Measurements from ENCODE around the gene RGMA.

The RGMA gene, protein sequence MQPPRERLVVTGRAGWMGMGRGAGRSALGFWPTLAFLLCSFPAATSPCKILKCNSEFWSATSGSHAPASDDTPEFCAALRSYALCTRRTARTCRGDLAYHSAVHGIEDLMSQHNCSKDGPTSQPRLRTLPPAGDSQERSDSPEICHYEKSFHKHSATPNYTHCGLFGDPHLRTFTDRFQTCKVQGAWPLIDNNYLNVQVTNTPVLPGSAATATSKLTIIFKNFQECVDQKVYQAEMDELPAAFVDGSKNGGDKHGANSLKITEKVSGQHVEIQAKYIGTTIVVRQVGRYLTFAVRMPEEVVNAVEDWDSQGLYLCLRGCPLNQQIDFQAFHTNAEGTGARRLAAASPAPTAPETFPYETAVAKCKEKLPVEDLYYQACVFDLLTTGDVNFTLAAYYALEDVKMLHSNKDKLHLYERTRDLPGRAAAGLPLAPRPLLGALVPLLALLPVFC

DNA sequence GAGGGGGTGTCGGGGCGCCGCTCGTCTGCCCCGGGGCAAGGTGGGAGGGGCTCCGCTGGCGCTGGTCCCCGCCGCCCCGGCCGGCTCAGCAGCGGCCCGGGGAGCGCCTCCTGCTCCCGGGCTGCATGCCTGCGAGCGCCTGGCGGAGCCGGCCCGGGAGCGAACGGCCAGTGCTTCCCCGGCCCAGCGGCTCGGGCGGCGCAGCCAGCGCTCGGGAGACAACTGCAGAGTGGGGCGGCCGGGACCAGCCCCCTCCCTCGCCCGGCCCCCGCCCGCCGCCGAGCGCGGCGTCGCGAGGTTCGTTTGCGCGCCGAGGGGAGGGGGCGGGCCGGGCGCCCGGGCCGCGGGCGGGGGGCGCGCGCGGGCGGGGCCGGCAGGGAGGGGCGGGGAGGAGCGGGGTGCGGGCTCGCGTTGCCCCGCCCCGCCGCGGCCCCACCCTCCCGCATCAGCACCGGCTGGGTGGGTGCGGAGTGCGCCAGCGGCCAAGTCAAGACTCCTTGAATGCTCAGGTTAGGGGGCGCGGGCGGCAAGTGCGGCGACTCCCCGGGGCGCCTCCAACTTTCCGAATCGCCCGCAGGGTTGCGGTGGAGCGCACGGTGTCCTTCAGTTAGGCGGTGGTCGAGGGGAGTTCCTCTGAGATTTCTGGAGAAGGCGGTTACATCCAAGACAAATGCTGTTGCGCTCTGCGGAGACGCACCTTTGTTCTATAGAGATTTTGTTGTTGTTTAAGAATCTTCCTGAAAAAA is at the start of gene RGMA:
Gene RGMA (minus strand): TSS at position 231 of the 746 bp plus-strand sequence. CDS start 279 bp downstream, outside the sequence.
- in situ Hi-C loops (cut with HindIII; ENCODE audit: low sequenced_read_pairs) = no loop called here

DNA sequence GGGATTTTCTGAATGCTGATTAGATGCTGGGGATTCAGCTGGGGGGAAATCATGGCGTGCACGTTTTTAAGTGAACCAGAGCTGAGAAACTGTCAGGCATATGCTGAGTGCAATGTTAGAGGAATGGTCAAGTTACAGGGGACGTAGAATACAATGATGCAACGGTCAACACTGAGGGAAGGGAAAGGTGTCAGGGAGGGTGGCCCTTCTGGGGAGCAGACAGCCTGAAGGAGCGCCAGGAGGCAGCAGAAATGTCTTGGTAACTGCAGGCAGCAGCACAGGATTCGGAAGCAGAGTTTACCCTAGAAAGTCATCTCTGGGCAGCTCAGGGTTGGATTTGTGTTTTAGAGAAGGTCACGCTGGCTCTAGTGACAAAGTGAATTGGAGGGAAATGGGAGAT is 47.6 kb upstream of the RGMA start:
- in situ Hi-C loops (cut with HindIII; ENCODE audit: low sequenced_read_pairs) = no loop called here

DNA sequence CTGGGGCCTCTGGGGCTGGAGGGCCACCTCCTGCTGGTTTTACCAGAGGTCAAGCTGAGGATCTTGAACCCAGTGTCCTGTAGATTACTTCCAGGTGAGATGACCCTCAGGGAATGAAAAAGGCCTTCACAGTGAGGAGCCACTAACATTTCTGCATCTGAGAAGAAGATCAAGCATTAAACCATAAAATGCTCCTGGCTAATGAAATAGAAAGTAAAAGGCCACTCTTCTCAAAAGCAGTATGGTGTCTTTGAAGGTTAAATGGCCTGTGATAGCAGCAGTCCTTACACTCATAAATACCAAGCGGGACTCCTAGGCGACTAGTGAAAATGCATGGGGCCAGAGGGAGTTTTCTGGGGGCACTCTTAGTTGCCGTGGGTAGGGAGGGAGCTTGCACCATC is 47.0 kb upstream of the RGMA start:
- in situ Hi-C loops (cut with HindIII; ENCODE audit: low sequenced_read_pairs) = no loop called here

DNA sequence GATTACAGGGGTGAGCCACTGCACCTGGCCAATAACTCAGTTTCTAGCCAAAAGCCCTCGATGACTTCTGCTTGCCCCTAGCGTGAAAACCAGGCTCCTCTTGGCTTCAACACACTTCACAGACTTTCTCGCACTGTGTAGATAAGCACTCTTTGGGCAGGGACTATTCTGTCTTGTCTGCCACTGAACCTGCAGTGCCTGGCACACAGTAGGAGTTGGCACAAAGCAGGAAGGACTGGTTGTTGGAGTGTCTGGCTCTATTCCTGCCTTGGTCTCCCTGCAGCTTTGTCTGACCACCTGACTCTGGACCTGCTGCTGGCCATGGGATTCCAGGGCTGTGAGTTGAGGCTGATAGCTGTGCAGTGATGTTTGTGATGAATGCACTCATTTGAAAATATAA is 46.4 kb upstream of the RGMA start:
- in situ Hi-C loops (cut with HindIII; ENCODE audit: low sequenced_read_pairs) = no loop called here

DNA sequence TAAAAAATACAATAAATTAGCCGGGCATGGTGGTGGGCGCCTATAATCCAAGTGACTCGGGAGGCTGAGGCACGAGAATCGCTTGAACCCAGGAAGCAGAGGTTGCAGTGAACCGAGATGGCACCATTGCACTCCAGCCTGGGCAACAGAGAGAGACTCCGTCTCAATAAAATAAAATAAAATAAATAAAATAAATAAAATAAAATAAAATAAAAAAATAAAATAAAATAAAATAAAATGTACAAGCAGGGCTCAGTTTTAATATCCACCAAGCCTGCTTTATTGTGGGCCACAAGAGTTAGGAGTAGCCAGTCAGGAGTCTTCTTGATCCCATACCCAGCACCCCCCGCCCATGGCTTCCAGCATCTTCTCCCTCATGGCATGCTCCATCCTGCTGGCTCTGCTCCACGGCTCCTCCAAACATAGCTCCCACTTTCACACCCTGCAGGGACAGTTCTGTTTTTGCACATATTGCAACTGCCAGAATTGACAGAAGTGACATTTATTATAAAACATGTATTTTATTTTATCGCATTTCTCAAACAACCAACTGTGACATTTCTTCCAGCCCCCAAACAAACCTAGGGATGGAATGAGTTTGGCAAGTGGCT is 42.6 kb upstream of the RGMA start:
- in situ Hi-C loops (cut with HindIII; ENCODE audit: low sequenced_read_pairs) = no loop called here

DNA sequence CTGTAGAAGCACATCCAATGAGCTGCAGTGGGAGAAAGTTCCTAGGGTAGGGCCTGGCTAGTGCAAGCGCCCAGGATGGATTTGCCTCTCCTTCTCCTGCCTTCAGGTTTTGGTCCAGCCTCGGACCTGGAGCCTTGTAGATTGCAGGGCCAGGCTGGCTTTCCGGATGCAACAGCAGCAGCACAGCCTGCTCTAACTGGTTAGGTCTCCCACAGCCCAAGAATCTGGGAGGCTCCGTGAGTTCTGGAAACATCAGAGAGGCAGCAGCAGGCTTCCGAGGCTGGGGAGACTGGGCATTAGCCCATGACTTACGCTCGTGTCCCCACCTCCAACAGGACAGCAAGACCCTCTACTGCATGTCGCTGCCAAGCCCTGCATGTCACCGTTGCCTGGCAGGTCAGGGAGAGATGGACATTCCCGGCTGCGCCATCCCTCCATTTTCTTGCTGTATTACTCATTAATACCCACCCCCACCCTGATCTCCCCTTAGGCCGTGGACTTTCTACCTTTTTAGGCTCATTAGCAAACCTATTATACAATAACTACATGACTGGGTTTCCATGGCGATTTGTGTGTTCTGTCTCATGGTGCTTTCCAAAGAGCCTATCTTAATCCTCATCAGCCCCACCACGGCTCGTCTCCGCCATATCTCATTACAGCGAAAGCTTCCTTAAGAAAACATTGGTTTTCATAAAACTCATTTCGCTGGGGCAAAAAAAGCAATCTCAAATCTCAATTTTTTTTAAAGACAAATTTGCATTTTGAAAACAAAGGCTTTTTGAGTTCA is 40.9 kb upstream of the RGMA start:
- in situ Hi-C loops (cut with HindIII; ENCODE audit: low sequenced_read_pairs) = no loop called here

DNA sequence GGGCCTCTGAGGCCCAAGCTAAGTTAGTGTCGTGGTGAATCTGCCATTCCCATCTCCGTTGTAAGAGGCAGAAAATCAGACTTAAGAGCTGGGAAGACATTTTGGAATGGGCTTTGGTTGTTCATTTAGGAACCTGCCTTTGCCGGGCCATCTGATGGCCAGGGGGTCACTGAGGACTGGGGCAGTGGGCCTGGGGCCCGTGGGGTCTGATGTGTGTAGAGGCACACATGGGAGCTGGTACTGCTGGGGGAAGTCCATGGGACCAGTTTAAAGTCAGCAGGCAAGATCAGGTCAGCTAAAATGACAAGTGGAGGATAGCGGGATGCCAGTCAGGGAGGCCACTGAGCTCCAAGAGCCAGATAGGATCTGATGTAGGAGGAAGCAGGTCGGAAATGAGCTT is 38.3 kb upstream of the RGMA start:
- in situ Hi-C loops (cut with HindIII; ENCODE audit: low sequenced_read_pairs) = no loop called here

DNA sequence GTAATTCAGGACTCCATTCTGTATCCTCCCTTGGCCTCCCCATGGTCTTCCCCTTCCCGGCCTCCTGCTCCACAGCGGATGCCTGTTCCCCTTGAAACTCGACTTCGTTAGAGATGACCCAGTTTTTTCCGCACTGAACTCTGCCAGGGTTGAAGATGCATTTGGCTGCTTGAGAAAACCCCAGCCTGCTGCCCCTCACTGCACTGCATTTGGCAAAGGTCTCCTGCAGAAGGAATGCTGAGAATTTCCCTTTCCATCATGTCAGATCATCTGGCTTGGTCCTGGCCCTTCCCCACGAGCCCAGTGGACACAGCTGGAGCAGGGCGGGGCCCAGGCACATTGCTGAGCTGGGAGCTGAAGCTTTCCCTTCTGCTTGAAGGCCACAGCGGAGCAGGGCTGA is 37.6 kb upstream of the RGMA start:
- in situ Hi-C loops (cut with HindIII; ENCODE audit: low sequenced_read_pairs) = no loop called here

DNA sequence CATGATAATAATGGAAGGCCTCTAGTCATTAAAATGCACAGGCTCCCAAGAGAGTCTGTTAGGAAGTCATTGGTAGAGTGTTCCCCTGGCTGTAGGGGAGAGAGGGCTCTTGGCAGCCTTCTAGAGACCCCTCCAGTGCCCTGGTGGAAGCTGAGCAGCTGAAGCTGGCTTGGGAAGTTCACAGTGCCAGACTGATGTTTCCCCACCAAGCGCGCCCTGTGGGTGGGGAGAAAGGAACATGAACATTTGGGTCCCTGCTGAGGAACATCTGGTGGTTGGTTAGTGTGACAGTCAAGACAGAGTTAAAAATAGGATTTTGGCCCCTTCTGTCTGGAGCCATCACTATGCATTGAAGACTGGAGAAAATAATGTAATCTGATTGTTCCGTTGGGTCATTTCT is 37.1 kb upstream of the RGMA start:
- in situ Hi-C loops (cut with HindIII; ENCODE audit: low sequenced_read_pairs) = no loop called here

DNA sequence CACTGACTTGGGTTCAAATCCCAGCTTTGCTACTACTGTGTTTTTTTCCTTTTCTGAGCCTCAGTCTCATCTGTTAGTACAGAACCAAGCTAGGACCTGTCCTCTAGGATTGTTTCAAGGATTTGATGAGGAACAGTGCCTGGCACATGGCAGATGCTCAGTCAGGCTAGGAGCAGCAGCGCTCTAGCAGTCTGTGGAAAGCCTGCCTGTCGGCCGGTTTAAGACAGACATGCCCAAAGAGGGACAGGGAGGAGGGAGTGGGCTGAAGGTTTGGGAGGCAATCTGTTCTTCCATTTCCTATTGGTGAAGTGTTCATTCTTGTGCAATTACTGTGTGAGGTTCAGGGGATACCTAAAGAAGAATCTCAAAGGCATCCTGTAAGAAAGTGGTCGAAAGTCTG is 35.1 kb upstream of the RGMA start:
- in situ Hi-C loops (cut with HindIII; ENCODE audit: low sequenced_read_pairs) = no loop called here

DNA sequence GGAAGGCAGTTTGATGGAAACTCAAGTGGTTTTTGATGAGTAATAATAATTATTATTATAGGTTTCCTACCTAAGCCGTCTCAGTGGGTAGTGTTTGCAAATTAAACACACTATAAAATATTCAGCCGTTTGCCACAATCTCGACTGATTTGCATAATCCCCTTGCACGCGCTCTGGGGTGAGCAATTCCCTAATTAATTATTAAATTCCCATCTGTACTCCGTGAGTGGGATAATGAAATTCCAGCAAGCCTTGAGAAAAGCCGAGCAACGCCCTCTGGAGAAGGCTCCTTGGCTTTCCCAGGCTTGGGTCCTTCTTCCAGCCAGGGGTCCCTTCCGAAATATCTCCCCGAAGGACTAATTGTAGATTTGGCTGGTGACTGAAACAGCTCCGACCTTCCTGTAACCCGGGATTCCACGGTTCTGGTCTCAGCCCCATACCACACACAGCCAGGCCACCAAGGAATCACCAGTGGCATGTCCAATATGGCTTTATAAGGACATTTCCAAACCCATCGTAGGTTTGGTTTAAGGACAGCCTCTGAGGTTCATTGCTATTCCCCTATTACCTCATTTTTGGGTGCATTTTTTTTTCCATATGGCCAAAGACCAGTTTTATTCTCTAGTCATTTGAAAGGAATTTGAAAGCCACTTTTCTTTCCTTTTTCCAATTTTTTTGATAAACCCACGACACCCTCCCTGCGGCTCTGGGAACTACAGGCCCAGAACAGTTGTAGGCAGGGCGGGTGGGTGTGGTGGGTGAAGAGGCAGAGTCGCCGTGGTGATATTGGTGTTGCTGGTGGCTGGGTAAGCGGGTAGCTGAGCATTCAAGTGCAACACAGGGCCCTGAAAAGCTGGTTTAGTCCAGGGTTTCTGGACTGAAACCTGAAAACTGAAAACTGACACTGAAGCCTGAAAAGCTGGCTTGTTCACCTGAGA is 33.2 kb upstream of the RGMA start:
- in situ Hi-C loops (cut with HindIII; ENCODE audit: low sequenced_read_pairs) = no loop called here

DNA sequence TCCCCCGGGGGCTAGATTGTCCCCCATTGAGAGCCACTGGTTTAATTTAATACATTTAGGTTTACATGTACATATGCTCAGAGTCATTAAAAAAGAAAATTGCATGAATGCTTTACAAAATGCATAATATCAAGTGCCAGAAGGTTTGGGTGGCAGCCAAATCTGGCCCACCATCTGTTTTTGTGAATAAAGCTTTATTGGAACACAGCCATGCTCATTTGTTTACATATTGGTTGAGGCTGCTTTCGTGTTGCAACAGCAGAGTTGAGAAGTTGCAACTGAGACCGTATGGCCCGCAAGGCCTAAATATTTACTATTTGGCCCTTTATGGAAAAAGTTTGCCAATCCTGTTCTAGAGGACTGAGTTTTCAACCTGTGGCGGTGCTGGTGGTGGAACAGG is 32.1 kb upstream of the RGMA start:
- in situ Hi-C loops (cut with HindIII; ENCODE audit: low sequenced_read_pairs) = no loop called here

DNA sequence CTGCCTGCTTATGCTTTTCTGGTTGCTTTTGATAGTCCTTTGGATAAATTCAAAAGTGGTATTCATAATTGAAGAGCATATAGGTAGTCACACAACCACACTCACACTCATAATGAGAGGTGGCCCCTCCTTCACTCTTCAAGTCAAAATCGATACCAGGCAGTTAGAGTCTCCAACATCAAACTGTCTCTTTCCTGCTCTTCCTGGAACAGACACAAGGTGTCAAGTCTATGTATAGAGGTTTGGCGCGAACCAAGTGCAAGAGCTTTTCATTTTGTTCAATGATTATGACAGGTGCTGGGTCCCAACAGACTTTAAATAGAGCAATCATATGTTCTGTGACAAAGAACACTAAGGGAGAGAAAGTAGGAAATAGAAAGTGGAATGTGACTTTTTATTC is 29.9 kb upstream of the RGMA start:
- in situ Hi-C loops (cut with HindIII; ENCODE audit: low sequenced_read_pairs) = no loop called here

DNA sequence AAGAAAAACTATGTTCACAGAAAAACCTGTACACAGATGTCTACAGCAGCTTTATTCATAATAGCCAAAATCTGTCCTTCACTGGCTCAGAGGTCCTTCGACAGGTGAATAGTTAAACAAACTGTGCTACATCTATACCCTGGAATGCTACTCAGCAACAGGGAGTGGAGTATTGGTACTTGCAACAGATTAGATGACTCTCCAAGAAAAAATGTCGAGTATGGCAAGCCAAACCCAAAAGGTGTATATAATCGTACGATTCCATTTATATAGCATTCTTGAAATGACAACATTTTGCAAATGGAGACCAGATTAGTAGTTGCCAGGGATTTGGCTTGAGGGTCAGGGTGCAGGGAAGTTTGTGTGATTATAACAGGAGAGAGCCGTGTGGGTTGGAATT is 22.4 kb upstream of the RGMA start:
- in situ Hi-C loops (cut with HindIII; ENCODE audit: low sequenced_read_pairs) = no loop called here

DNA sequence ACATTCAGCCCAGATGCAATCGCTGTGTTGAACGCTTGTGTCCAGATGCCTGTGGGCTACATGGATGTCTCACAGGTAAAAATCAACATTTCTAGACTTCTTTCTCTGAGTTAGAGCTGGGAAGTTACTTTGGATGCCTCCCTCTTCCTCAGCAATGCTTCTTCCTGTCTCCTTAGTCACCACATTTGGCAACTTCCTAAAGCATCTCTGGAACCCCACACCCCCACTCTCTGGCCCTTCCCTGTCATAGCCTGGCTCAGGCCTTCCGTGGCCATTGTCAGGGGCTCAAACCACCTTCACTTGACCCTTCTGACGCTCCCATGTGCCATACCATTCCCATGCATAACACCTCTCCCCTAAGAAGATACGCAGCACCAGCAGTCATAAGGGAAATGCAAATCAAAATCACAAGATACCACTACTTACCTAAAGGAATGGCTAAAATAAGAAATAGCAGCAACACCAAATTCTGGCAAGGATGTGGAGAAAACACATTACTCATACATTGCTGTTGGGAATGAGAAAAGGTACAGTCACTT is 21.6 kb upstream of the RGMA start:
- in situ Hi-C loops (cut with HindIII; ENCODE audit: low sequenced_read_pairs) = no loop called here

DNA sequence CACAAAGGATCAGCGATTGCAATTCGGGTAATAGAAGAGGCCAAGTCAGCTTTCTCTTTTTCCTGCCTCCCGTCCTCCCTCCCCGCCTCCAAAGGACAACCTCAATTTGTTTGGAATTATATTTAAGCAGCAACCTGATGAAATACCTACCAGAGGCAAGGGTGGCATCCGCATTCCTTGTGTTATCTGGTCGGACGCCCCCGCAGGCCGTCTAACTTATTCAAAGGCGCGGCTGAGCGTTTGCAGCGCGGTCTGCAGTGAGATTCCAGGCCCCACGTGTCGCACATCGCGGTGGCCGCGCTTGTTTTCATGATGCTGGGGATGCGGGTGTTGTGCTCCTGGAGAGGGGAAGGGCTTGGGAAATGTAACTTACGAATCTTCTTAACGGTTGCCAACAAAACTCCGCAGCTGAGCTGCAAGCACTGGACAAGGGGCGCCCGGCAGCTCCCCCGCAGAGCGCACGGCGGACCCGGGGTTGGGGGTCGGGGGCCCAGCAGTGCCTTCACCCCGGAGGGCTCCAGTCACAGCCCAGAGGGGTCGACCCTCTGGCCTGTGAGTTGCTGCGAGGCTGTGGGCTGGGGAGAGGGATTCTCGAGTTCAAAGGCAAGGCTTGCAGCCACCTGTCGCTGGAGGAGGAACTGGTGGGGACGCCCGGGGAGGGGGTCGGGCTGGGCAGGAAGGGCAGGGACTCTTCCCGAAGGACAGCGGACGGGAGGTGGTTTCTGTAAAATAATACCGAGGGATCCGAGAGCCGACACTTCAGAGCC is 20.5 kb upstream of the RGMA start:
- in situ Hi-C loops (cut with HindIII; ENCODE audit: low sequenced_read_pairs) = no loop called here

DNA sequence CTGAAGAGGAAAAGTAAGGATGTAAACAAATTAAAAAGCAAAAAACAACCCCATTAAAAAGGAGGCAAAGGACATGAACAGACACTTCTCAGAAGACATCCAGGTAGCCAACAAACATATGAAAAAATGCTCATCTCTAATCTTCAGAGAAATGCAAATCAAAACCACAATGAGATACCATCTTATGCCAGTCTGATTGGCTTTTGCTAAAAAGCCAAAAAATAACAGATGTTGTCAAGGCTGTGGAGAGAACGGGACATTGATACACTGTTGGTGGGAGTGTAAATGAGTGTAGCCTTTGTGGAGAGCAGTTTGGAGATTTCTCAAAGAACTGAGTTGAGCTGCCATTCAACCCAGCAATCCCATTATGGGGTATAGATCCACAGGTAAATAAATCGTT is 18.6 kb upstream of the RGMA start:
- in situ Hi-C loops (cut with HindIII; ENCODE audit: low sequenced_read_pairs) = no loop called here

DNA sequence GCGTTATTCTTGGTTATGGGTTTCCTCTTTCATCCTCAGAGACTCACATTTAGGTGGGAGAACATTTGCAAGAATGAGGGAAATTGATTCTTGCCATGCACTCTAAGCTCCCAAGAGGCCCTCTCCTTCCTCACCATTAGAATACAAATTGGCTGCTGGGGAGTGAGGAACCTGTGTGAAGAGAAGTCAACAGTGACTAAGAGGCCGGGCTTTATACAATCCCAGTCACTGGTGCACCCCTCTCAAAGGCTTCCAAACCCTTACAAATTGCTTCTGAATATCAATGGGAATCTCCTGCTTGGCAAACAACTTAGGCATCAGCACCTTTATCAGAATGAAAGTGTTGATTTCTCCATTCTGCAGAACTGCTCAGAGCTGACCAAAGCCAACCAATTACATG is 16.5 kb upstream of the RGMA start:
- in situ Hi-C loops (cut with HindIII; ENCODE audit: low sequenced_read_pairs) = no loop called here

DNA sequence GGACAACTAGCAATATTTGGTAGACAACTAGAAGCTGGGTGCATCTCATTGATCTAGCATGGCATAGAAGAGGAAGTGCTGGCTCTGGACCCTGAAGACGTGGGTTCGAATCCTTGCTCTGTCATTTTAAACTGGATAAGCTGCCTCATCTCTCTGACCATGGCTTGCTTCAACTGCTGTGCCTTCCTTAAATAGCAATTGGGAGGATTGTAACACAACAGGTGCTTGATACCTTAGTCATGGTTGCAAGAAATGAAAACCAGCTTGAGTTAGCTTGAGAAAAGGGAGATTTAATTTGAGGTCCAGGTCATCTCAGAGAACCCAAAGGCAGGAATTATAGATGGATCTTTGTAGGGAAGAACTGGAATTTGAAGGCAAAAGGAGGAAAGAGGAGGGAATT is 14.8 kb upstream of the RGMA start:
- in situ Hi-C loops (cut with HindIII; ENCODE audit: low sequenced_read_pairs) = no loop called here

All from endothelial cell of hepatic sinusoid (primary cell).